Activated CD4-positive, CD25-positive, alpha-beta regulatory T cell treated with anti-CD3 and anti-CD28 coated beads, Interleukin-2, amount 50 U/mL, for 16 hours (primary cell): Measurements from ENCODE around the gene AGPAT4.
"Not testable (repeated sequence)": the region's sequence is repeated elsewhere in the genome, so short reads cannot be mapped to it uniquely, and the experiment has no call there.

ENCODE experiments used
- DNase-seq: peaks from one replicate; pipeline ENCODE4 v3.0.0-alpha.2; 2020; ENCODE audit warnings: low read depth, low spot score

The AGPAT4 gene

GRCh38 chr6:161227004-161227960, 46.6 kb downstream of the AGPAT4 start:
- DNase-seq = no peak

- no peak for DNase-seq
These were observed 47.6 kb downstream of the AGPAT4 start for GRCh38 chr6:161226009-161226964.

DNA sequence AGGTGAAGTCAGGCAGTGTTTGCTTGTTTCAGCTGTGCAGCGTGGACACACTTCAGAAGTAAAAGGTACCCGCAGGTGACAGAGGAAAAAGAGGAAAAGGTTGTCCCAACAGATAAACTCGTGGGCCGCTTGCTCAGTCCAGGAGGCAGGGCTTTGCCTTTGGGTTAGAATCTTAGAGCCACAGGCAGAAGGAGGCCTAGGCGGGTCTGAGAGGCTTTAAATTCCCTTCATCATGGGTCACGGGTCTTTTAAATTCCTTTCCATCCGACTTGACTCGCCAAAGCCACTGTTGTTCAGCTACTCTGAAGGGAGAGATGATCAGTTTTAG, 48.2 kb downstream of the AGPAT4 start:
- no peak for DNase-seq

GRCh38 chr6:161224951-161225680, 48.7 kb downstream of the AGPAT4 start:
- not testable (repeated sequence) for DNase-seq

- DNase-seq = no peak
These were observed 50.2 kb downstream of the AGPAT4 start for GRCh38 chr6:161223646-161224045.

DNA sequence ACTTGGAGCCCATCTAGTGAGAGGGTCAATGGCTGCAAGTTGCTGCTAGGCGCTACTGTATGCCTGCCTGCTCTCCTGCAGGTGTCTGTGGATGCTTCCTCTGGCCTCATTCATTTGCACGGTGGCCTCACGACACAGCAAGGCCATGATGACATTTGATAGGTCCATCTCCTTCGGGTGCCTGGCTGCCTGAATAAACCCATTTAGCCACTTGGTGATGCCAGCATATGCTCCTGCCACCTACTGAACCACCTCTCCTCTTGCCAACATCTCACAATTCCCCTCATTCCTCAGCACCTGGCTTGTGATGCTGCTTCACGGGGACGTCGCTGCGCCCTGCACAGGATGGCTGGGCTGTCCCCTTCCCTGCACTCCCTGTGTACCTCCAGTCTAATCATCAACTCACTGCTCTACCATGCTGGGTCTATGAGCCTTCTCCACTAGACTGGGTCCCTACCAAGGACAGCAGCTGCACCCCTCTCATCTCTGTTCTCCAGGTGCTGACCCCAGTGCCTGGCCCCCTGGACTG, 51.1 kb downstream of the AGPAT4 start:
- no peak for DNase-seq

GRCh38 chr6:161220346-161220745, 53.5 kb downstream of the AGPAT4 start:
- DNase-seq = no peak

- DNase-seq = no peak
These were observed 54.2 kb downstream of the AGPAT4 start for GRCh38 chr6:161219680-161220079.

DNA sequence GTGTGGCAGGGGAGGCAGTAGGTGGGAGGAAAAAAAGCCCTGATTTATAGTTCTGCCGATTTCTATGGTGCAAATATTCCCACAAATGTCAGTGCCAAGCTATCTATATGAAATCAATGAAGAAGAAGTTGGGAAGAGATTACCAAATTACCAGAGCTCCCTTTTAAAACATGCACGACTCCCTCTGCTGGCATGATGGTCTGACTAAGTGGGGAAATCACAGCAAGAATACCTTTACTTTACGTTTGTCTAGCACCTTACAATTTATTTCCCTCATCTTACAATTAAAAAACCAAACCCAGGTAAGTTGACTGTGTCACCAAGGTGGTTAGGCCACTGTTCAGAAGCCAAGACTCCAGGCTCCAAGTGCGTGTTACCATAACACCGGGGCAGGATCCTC, 55.6 kb downstream of the AGPAT4 start:
- DNase-seq = no peak

- DNase-seq = no peak
These were observed 56.2 kb downstream of the AGPAT4 start for GRCh38 chr6:161217628-161218027.

GRCh38 chr6:161216616-161217205, 57.1 kb downstream of the AGPAT4 start:
- no peak for DNase-seq

DNA sequence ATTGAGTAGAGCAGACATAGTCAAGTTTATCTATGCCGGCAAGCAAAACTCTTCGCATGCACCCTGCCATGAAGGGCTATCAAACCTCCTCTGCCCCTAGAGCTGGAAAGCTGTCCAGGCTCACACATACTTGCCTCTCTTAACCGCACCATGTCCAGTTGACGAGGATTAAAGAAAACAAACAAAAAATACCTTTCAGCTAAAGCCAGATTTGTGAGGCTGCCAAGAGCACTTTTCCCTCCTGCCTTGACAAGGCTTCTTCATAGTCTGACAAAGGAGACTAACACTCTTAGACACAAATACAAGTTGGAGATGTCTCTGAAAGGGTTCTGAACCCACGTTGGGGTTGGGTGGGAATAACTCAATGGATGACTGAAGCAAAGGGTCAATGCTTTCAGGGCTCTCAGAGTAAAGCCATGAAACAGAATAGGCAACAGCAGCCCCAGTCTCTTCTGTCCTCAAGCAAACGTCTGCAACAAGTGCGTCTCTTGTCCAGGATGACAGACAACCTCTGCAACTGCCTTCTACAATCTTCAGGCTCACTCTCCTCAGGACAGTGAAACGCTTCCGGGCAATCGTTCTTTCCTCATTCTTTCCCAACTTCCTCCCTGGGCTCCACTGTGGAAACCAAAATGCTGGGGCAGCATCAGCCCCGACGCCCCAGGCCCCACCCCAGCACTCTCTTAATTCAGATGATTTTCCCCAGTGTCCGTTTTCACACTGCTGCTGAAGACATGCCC, 57.8 kb downstream of the AGPAT4 start:
- no peak for DNase-seq

GRCh38 chr6:161215193-161215592, 58.7 kb downstream of the AGPAT4 start:
- DNase-seq = no peak

DNA sequence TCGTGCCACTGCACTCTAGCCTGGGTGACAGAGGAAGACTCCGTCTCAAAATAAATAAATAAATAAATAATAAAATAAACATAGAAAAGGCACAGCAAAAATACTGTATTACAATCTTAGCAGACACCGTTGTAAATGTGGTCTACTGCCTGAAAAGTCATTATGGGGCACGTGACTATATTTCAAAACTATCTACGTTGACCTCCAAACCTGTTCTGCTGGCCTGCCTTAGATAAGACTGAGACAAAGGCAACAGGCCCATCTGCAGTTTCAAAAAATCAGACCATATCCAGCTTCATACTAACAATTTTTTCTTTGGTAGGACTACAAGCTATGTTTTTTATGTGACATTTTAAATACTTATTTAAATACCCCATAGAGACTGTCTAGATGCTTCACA, 59.1 kb downstream of the AGPAT4 start:
- DNase-seq = no peak

DNA sequence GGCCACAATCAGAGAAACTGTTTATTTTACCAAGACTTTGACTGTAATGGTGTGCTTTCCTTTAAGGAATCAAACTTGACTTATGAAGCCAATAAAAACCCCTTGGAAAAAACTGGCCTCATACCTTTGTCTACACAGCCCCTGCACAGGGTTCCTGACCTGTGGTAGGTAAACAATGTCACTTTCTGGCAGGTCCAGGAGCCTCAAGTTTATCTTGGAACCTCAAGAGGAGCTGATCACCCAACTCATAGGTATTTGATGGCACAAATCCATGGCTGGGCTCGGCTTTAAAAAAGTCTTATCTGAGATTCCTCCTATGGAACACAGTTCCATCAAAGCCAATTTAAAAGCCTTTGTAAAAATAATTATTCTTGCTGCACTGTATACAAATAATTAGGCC, 61.0 kb downstream of the AGPAT4 start:
- DNase-seq = no peak

GRCh38 chr6:161211380-161212035, 62.4 kb downstream of the AGPAT4 start:
- DNase-seq = no peak

GRCh38 chr6:161210857-161211256, 63.0 kb downstream of the AGPAT4 start:
- DNase-seq = no peak

GRCh38 chr6:161207200-161207599, 66.7 kb downstream of the AGPAT4 start:
- no peak for DNase-seq

GRCh38 chr6:161204866-161205557, 68.8 kb downstream of the AGPAT4 start:
- no peak for DNase-seq
